NCI-H774 (cell line): ENCODE data around the gene TEK.

ENCODE experiments used
- DNase-seq: peaks from one replicate; lab custom pipeline; 2025; lab: John Stamatoyannopoulos, UW

Gene TEK

DNA sequence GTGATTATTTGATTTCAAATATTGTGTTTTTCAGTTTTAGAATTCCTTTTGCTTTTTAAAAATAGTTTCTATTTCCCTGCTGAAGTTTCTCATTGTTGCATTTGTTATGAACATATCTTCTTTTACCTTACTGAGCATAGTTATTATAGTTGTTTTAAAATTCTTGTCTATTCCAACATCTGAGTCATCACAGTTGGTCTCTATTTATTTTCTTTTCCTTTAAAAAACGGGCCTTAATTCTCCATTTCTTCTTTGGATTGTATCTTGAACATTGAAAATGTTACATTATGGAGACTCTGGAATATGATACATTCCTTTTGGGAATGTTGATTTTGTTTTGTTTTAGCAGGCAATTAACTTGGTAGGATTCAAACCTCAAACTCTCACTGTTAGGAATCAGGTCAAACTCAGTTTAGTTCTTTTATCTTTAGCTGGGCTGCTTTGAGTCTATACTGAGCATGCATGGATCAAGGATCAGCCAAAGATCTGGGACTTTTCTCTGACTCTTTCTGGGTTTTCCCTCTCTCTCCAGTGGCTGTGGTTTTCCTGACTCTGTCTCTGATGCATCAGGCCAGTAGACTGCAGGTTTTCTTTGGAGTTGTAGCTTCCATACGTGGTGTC is 70.3 kb downstream of the TEK start:
- no peak for DNase-seq

GRCh38 chr9:27181381-27181780 is 72.4 kb downstream of the TEK start:
- DNase-seq: no peak

DNA sequence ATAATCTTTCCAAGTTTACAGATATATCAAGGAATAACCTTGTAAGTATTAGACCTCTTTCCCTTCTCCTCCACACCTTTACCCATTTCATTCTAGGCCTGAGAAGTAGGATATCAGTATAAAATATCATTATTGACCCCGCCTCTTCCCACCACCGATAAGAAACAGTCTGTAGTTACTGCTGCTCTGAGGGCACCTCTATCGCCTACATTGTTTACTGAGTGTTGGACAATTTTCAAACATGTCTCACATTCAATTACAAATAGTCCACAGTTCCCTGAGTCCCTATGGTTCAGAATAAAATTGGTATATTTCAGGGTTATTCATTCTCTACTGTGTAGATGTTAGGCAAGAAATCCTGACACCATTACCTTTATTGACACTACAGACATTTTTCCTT is 73.4 kb downstream of the TEK start:
- DNase-seq: no peak

GRCh38 chr9:27183131-27183530 is 74.1 kb downstream of the TEK start:
- no peak for DNase-seq

GRCh38 chr9:27183701-27184100 is 74.7 kb downstream of the TEK start:
- no peak for DNase-seq

DNA sequence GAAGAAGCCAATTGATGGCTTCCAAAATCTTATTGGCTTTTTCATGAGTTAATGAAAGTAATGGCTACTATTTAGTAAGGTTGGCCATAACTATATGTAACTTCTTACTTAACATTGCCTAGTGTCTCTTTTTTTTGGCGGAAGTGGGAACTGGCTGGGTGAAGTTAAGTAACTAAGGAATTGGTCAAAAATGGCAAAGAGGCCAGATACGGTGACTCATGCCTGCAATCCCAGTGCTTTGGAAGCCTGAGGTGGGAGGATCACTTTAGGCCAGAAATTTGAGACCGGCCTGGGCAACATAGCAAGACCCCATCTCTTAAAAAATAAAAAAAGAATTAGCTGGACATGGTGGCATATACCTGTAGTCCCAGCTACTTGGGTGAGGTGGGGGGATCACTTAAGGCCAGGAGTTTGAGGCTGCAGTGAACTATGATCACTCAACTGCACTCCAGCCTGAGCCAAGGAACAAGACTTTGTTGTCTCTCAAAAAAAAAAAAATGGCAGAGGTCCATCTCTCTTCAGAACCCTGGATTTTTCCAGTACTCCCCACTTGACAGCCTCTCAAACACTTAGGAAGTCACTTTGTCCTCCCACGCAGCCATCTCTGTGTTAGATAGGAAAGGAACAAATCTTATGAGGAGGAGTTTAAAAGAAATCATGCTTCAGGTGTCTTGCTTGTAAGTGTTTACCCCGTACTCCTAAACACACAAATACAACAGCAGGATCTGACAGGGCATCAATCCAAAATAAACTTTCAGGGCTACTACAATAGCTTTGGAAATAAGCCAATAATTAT is 75.7 kb downstream of the TEK start:
- DNase-seq: no peak

DNA sequence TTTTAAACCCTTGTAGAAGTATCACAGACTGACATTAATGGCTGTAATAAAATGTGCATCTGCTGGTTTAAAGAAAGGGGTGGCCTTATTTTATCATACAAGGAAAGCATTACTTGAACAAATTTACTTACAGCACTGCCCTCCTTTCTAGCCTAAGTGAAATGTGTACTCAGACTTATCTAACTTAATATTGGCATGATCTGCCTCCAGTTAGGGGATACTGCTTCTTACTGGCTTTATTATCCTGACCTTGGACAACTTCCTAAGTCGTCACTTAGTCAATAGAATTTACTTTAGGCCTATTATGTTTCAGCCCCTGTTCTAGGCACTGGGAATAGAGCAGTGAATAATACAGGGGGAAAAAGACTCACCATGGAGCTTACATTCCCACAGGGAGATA is 79.4 kb downstream of the TEK start:
- no peak for DNase-seq

DNA sequence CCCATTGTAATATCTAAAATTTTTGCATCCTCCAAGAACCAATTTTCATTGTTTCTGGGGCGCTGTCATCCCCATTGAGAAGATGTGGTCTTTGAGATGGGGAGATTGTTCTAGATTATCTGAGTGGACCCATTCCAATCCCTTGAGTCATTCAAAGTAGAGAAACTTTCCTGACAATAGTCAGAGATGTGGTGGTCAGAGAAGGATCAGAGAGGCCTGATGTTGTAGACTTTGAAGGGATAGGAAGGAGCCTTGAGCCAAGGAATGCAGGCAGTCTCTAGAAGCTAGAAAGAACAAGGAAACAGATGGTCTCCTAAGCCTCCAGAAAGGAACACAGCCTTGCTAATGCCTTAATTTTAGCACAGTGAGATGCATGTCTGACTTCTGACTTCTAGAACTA is 80.4 kb downstream of the TEK start:
- DNase-seq: no peak

DNA sequence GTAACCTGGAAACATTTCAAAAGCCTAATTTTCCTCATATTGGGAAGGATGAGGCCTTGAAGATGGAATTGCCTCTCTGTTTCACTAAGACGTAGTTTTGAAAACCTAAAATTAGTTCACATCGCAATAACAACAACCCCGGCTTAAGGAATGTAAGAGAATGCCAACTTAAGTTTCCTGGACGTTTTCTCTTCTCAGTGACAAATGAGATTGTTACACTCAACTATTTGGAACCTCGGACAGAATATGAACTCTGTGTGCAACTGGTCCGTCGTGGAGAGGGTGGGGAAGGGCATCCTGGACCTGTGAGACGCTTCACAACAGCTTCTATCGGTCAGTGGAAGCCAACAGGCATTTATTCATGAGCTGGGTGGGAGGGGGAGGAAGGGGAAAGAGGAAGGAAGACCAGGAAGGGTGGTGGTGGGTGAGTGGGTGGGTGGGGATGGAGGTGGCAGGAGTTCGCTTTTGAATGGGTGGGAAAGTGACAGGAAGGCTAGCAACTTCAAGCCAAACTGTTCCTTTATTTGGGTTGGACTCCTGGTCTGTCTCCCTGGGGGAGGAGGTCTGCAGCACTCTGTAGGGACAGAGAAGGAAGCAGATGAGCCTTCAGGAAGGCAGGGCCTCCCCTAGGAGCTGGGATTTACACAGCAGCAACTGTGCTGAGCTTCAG is 83.4 kb downstream of the TEK start:
- no peak for DNase-seq

DNA sequence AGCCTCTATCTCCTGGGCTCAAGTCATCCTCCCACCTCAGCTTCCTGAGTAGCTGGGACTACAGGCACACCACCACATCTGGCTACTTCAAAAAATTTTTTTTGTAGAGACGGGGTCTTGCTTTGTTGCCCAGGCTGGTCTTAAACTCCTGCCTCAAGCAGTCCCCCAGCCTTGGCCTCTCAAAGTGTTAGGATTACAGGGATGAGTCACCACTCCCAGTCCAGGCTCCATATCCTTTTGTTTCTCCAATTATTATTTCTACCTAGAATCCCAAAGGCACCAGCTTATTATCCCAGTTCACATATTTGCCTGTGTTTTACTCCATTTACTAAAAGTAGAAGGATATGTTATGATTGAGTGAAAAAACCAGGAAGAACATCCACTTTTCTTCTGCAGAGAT is 84.9 kb downstream of the TEK start:
- DNase-seq: no peak

DNA sequence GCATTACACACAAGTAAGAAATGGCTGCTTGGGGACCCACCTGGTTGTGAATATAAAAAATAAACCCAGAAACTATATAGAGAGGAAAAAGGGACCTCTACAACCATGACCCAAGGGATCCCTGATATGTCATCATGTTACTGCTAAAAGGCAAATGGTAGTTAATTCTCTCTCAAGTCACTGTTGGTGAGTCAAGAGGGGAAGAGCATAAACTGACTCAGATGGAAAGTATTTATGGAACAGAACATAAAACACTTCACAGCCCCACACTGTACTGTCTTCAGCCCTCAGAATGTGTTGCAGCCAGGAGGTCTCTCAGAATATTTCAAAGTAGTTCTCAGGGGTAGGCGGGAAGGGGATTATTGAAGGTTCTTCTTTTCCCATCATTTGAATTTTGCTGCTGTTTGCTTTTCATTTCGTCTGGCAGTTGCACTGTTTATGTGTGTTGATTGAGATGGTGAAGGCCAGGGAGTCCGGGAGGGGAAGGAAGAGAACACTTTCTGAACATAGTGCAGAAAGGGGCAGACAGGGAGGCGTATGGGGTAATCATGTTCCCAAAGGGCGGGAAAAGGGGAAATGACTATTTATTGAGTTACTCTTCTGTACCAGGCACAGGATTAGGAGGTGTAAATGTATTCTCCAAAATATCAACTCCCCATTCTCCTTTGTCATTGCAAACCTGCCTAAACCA is 85.5 kb downstream of the TEK start:
- no peak for DNase-seq

GRCh38 chr9:27195191-27195590 is 86.2 kb downstream of the TEK start:
- no peak for DNase-seq

DNA sequence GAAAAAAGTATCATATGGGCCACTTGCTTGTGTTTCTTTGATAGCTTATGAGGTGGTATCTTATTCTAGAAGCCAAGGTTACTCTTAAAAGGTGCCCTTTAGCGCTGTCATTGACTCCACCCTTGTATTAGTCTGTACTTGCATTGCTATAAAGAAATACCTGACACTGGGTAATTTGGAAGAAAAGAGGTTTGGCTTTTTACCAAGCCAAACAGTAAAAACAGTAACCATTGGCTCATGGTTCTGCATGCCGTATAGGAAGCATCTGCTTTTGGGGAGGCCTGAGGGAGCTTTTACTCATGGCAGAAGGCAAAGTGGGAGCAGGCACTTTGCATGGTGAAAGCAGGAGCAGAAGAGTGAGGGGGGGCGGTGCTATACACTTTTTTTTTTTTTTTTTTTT is 87.4 kb downstream of the TEK start:
- no peak for DNase-seq

DNA sequence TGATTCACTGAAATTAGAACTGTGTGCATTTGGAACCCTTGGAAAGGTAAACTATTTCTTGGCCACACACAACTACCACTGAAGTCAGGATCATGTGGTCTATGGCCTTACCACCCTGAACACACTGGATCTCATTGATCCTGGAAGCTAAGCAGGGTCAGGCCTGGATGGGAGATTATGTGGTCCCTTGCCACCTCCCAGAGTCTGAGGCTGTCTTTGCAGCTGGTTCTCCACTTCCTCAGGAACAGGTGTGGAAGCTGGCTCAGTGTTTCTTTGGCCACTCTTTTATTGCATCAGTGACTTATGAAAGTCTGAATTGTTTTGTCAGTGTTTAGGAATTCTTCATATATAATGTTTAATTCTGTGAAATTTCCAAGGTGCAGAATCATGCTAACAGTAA is 89.2 kb downstream of the TEK start:
- DNase-seq: no peak

- no peak for DNase-seq
Observed at GRCh38 chr9:27202056-27202455, 93.0 kb downstream of the TEK start.

DNA sequence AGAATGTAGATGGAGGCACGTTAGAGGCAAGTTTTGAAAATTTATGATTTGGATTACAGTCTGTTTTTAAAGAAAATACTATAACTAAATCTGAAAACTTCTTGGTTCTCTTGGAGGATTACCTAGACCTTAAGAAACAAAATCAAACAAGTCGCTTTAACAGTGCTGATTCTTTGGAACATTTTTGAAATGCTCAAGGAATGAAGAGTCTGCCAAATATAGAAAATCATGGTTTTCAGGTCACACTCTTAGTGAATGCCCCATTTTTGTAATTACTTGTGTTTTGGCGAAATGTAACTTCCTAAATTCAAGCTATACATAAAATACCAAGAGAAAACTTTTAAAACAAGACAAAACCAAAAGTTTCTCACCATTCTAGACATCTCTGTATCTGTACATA is 94.8 kb downstream of the TEK start:
- no peak for DNase-seq

DNA sequence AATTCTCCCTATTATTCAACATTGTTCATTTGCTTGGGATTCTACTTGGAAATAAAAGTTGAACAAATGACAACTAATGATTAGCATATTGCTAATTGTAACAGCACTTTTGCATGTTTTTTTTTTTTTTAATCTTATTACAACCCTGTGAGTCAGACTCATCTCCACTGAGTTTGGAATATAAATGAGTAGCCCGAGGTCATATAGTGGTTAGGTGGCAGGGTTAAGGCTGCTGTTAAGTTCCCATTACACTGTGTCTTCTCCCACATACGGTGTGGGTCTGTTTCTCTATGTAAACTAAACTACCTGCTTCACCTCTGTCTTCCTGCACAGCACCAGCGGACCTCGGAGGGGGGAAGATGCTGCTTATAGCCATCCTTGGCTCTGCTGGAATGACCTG is 95.6 kb downstream of the TEK start:
- DNase-seq: no peak

DNA sequence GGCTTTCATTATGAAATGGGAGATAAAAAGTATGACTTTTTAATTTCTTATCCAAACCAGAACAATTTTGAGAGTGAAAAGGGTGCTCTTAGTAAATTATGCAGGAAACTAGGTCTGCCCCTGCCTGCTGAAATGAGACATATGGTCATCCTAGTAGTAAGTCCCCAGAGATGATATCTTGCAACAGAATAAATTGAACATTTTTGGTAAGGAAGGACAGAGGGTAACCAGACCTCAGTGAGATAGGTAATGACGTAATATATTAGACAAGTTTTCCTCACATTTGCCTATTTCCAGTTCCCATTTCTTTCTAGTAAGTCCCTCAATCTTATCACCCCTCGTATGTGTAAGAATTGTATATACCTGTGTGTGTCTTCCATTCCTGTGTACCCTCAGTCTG is 96.2 kb downstream of the TEK start:
- no peak for DNase-seq

DNA sequence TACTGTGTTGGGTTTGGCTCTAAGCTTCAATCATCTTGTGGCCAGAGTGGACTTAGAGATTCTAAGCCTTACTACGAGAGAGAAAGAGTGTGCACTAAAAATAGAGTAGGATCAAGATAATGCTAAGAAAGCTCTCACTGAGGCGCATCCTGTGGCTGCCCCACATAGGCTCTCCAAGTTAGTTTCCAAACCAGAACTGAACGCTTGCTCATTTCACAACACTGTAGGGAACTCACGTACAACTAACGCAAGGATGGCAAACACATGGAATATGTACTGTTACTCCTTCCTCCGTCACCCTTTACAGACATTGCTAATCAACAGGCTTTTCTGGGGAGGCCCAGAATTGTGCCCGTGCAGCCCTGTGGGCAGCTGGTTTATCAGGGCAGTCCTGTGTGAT is 97.0 kb downstream of the TEK start:
- no peak for DNase-seq

- no peak for DNase-seq
Observed at GRCh38 chr9:27209034-27209433, 100.0 kb downstream of the TEK start.

- DNase-seq: no peak
Observed at GRCh38 chr9:27210588-27210987, 101.6 kb downstream of the TEK start.

DNA sequence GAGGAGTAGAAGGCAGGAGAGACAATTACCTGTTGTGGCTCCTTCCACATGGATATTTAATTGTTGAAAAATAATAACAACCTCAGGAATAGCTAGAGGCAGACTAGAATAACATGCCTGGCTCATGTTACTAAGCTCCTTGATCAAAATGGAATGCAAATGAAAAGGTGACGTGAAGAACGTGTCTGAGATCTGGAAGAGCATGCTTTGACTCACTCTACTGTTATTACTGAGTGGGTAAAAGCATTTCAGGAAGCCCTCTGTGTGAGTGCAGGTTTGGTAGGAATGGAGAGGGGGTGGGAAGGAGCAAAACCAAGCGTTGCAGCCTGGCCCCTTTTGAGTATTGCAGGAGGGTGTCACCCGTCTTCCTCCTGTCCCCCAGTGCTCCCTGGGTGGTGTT is 103.2 kb downstream of the TEK start:
- no peak for DNase-seq

- DNase-seq: no peak
Observed at GRCh38 chr9:27212621-27213020, 103.6 kb downstream of the TEK start.
